NCI-H748 (cell line): Measurements from ENCODE around the gene NFAT5.
"Not testable (repeated sequence)": the region's sequence is repeated elsewhere in the genome, so short reads cannot be mapped to it uniquely, and the experiment has no call there.

Source experiments
- DNase-seq: peaks from one replicate; lab custom pipeline; 2025; ENCODE audit not compliant: unreplicated experiment; lab: John Stamatoyannopoulos, UW

NFAT5 gene

DNA sequence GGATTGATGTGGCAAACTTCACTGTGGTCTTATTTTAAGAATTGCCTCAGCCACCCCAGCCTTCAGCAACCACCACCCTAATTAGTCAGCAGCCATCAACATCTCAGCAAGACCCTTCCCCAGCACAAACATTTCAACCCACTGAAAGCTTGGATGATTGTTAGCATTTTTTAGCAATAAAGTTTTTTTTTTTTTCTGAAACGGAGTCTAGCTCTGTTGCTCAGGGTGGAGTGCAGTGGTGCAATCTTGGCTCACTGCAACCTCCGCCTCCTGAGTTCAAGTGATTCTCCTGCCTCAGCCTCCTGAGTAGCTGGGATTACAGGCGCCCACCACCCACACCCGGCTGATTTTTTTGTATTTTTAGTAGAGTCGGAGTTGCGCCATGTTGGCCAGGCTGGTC is 19.1 kb upstream of the NFAT5 start:
- not testable (repeated sequence) for DNase-seq

DNA sequence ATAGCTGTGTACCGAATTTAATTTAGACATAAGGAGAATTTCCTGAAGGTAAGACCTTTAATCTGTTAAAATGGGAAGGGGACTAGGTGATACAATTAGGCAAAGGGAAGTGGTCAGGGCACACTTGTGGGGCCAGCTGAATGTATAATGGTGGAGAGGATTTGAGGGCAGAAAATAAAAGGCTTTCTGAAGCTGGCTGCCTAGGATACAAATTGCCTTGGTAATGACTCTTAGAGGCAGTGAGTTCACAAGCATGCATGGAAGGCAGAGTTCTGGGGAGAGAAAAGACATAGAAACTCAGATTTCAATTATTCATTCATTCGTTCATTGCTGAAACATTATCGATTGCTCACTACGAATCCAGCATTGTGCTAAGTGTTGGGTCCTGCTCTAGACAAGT is 12.4 kb upstream of the NFAT5 start:
- peak; percentile 4 for DNase-seq

DNA sequence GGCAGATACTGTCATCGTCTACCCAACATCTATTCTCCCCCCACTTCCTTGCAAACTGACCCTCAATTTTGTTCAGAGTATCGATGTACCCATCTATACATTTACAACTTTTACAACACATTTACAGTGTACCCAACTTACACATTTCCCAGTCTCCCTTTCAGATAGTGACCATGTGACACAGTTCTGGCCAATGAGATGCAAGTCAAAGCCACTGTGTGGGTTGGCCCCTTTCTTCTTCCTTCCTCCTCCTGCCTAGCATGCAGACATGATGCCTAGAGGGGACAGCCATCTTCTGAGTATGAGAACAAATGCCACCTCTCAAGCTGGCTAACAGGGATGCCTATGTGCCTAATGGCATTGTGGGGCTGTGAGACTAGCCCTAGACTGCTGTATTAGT is 11.3 kb upstream of the NFAT5 start:
- DNase-seq = no peak

DNA sequence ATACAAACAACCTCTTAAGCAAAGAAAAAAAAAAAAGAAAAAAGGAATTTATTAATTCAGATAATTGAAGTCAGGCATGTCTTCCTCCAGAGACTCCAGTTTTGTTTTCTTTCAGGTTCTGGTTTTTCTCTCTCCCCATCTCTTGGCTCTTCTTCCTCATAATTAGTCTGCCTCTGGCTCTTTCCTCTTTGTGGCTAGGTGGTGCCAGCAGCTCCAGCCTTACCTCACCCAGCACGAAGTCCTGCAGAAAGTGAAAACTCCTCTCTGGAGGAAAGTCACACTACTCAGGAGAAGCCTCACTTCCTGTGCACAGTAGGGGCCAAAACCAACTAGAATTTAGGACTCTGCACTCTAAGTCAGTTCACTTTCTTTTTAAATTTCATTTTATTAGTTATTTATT is 10.3 kb upstream of the NFAT5 start:
- DNase-seq = no peak

DNA sequence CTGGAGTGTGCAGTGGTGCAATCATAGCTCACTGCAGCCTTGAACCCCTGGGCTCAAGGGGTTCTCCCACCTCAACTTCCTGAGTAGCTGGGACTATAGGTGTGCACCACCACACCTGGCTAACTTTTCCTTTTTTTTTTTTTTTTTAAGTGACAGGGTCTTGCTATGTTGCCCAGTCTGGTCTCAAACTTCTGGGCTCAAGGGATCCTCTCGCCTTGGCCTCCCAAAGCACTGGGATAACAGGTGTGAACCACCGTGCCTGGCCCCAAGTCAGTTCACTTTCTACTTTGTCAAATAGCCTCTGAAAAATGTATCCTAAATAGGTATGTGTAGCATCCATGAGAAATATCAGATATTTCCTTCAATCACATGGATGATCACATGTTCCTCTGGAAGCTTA is 9.9 kb upstream of the NFAT5 start:
- DNase-seq = no peak

DNA sequence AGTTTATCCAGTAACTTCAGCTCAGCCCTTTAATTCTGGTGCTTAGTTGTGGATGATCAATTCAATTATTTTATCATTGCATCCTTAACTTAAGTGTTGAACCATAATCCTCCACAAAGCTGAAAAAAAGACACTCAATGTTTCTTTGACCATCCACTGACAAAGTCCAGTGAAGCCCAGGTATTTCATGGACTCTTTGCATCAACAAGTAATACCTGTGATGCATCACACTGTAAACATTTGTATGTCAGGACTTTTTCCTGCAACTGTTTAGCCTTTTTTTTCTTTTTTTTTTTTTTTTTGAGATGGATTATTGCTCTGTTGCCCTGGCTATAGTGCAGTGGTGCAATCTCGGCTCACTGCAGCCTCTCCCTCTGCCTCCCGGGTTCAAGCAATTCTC is 6.6 kb upstream of the NFAT5 start:
- no peak for DNase-seq

DNA sequence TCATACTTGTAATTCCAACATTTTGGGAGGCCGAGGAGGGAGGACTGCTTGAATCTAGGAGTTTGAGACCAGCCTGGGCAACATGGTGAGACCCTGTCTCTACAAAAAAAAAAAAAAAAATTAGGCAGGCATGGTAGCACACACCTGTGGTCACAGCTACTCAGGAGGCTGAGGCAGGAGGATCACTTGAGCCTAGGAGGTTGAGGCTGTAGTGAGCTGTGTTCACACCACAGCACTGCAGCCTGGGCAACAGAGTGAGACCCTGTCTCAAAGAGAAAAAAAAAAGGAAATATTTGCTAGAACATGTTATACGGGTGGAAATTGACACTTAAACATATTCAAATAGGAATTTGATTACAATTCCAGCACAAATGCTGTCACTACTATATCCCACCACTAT is 4.4 kb upstream of the NFAT5 start:
- not testable (repeated sequence) for DNase-seq

DNA sequence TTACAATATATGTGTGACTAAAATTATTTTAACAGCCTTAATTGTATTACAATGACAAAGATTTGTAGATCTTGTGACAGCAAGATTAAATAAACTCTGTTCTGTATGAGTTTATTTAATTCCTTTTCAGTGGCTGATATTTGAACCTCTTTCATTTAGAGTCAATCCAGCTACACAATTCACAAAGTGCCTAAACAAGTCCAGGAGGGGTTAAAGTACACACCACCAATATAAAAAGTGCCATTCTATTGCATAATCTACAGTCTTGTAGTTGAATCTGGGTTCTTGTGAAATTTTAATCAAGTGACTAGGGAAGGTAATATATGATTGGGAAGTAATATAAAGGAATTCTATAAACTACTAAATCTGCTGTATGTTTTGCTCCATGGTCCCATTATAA is 3.9 kb upstream of the NFAT5 start:
- no peak for DNase-seq

DNA sequence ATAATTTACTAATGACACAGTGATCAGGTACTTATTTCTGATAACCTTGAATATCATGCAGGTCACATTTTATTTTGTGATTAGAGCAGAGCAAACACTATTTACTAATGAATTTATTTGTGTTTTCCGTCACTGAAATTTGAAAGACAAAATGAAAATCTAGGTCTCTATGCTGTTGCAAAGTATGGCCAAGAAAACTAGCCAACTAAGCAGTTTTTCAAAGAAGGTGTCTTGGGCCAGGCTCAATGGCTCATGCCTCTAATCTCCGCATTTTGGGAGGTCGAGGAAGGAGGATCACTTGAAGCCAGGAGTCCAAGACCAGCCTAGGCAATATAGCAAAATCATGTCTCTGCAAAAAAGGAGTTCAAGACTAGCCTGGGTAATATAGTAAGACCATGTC is 3.0 kb upstream of the NFAT5 start:
- DNase-seq = no peak

DNA sequence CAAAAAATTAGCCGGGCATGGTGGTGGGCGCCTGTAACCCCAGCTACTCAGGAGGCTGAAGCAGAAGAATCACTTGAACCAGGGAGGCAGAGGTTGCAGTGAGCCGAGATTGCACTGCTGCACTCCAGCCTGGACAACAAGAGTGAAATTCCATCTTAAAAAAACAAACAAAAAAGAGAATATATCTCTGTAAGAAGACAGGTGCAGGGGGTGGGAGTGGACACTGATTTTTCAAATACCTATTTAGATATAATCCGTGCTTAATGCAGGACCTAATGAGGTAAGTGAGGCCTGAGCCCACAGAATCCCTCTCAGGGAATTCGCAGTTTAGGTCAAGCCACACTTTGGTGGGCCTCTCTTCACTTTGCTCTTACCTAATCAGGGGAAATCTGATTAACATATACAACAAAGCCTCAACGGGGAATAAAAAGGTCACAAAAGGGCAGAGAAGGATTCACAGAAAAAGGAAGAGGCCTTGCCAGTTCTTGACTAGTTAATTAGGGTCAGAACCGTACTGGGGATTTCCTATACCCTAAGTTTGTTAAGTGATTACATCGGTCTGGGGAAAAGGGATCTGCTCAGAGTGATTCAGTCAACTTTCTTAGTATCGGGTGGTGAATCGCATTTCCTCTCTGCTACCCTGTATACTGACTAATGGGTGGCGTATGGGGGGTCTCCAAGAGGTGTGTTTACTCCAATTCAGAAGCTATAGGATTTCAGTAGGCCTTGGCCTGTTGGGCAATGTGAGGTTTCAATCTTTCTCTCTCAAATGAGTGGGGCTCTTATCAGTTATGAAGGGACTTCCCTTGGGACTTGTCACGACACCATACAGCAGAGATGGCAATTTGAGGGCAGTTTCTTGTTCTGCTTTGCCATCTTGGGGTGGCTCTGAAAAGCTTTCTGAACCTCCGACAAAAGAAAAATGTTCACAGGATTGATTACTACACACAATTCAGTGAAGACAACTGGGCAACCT is 1.9 kb upstream of the NFAT5 start:
- DNase-seq = no peak

DNA sequence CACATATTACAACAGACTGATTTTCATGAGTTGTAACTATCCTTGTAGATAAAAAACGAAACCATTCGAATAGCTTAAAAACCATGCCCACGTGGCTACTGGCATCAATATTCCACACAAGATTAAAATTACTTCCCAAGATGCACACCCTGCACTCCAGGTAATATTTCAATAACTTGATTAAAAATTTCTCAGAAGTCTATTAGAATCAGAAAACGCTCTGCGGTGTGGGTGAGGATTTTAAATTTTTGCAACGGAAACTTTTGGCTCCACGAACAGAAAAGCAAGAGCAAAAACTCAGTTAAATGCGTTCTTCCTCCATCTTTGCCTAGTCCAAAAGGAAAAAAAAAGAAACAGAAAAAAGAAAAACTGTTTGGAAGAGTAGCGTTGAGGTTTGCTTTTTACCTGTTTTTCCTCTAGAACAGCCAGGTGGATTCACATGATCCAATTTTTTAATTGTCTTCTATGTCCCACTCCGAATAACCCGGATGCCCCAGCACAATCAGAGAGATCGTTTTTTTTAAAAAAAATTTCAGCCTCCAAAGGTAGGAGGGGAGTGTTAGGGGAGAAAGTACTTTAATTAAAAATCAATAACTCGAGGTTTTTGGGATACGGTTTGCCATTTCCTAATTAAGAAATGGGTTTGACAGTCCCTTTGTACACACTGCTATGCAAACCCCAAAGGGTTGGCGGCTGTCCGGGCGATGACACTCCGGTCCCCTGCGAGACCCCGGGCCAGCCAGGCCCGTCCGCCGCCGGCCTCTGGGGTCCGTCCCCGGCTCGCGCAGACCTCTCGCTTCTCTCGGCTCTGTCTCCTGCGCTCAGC is 708 bp upstream of the NFAT5 start:
- peak; percentile 23 for DNase-seq

DNA sequence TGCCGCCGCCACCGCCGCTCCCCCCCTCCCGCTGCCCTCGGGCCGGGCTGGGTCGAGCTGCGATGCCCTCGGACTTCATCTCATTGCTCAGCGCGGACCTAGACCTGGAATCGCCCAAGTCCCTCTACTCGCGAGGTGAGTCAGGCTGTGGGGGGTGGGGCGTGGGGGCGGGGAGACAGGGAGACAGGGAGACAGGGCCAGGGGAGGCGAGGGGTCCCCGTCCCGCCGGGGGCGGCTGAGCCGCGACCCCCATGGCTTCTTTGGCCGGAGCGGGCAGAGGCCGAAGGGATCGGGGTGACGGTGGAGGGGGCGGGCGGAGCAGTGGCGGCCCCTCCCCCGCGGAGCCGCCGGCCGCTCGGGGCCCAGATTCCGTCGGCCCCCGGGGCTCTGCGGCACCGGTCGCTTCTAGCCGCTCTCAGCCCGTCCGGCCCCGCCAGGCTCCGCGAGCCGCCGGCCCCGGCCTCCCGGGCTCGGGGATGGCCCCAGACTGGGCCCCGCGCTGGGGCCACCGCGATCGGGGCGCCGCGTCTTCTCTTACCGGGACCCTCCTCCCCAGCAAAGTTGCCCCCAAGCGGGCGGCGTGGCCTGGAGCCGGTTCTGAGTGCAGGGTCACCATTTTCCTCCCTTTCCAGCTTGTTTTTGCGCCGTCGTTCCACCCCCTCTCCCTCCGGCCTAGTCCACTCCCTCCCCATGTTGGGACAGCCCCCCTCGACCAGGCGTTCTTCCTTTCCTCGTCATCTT is 644 bp downstream of the NFAT5 start:
- peak; percentile 56 for DNase-seq

DNA sequence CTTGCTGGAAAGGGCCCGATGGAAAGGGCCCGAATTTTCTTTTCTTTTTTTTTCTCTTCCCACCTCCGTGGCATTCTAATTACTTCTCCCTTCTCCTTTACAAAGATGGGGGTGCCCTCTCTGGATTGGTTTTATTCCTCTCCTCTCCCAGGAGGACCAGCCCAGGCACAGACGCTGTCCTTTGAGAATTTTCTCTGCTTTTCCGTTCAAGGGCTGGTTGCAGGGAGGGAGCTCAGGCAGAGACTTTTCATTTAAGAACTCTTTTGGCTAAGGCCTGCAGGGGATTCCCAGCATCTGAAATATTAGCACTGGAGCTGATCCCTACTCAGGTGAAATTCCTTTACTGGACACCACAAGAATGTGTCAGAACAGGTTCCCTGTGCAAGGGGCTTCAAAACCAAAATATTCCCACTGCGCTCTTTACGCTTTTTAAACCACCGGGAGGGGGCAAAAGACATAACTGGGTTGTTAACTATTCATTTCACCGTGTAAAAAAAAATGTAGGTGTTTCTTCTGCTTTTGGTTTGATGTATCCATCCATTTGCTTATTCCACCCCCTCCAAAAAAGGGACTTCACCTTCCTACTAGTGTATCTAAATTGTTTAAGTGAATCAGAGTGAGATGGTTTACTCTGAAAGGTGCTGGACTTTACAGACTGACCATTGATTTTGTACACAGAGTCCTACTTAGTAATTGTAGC is 1.4 kb downstream of the NFAT5 start:
- peak; percentile 11 for DNase-seq

DNA sequence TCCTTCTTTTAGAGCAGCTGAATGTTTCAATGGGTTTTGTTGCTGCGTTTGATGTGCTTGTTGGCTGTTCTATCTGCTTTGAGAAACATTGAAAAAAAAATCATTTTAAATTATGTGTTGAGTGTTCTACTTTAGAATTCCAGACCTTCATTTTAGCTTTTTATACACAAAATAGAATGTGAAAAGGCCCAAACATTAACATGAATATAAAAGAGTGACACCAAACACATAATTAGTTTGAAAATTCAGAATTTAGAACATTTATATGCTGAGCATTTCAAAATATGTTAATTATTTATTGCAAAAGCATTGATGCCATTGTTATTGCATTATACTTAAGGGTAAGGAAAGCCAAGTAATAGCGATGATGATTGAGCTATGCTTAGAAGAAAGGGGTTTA is 2.9 kb downstream of the NFAT5 start:
- no peak for DNase-seq

DNA sequence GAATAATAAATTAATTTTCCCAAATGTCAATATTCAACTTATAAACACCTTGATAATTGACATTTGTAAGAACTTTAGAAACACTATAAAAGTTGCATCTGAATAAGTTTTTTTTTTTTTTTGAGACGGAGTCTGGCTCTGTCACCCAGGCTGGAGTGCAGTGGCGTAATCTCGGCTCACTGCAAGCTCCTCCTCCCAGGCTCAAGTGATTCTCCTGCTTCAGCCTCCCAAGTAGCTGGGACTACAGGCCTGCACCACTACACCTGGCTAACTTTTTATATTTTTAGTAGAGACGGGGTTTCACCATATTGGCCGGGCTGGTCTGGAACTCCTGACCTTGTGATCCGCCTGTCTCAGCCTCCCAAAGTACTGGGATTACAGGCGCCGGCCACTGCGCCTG is 13.0 kb downstream of the NFAT5 start:
- DNase-seq = not testable (repeated sequence)

DNA sequence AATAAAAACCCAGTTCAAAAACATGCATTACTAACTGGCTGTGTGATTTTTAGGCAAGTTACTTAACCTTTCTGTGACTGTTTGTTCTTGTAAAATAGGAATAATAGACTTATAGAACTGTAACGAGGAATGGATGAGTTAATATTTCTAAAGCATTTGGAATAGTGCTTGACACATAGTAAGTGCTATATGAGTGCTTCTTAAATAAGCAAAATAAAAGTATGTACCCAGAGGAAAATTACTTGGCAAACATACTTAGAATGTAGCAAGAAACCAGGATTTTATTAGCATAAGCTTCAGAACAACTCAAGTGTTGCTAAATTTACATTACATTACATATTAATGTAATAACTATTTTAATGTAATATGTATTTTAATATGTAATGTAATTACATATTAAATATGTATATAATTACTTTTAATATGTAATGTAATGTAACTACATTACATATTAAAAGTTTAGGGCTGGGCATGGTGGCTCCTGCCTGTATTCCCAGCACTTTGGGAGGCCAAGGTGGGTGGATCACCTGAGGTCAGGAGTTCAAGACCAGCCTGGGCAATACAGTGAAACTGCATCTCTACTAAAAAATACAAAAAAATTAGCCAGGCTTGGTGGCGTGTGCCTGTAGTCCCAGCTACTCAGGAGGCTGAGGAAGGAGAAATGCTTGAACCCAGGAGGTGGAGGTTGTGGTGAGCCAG is 14.2 kb downstream of the NFAT5 start:
- DNase-seq = no peak

DNA sequence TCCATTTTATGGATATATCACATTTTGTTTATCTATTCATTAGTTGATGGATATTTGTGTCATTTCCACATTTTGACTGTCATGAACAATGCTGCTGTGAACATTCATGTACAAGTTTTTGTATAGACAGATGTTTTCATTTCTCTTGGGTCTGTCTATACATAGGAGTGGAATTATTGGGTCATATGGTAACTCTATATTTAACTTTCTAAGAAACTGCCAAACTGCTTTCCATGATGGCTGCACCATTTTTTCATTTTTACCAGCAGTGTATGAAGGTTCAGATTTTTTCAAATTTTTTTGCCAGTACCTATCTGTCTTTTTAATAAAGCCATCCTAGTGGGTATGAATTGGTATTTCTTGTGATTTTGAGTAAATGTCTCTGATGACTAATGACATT is 15.5 kb downstream of the NFAT5 start:
- no peak for DNase-seq

DNA sequence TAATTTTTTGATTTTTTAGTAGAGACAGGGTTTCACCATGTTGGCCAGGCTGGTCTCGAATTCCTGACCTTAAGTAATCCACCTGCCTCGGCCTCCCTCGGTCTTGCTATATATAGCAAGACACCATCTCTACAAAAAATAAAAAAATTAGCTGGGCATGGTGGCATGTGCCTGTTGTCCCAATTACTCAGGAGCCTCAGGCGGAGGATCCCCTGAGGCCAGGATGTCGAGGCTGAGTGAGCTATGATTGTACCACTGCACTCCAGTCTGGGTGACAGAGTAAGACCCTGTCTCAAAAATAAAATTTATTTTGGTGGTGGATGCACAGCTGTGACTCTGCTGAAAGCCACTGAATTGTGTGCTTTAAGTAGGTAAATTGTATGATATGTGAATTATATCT is 18.7 kb downstream of the NFAT5 start:
- not testable (repeated sequence) for DNase-seq

DNA sequence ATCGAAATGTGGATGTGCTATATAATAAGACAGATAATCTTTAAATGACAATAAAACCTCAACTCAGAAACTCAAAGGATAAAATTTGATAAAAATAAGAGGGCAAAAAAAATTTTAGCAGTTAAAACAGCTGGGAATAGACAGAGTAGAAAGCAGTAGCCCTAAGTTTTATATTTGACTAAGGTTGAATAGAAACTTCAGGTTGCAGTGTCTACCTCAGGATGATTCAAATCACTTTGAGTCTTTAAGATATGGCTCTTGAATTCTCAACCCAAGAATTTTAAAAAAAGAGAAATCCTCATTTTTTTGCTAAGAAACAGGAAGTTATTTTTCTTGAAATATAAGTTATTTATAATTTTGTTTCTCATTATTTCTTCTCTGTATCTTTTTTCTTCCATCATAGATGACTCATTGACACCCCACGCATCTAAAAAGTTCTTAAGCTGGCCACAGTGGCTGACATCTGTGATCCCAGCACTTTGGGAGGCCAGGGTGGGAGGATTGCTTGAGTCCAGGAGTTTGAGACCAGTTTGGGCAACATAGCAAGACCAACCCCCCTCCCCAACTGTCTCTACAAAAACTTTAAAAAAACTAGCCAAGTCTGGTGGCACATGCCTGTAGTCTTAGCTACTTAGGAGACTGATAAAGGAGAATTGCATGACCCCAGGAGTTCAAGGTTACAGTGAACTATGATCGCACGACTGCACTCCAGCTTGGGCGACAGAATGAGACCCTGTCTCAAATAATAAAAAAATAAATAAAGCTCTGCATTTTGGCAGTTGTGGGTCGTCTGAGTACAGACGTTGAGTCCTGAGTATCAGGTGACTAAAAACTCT is 23.9 kb downstream of the NFAT5 start:
- DNase-seq = no peak
